ENCODE data around the gene FGF19.

Gene FGF19

DNA sequence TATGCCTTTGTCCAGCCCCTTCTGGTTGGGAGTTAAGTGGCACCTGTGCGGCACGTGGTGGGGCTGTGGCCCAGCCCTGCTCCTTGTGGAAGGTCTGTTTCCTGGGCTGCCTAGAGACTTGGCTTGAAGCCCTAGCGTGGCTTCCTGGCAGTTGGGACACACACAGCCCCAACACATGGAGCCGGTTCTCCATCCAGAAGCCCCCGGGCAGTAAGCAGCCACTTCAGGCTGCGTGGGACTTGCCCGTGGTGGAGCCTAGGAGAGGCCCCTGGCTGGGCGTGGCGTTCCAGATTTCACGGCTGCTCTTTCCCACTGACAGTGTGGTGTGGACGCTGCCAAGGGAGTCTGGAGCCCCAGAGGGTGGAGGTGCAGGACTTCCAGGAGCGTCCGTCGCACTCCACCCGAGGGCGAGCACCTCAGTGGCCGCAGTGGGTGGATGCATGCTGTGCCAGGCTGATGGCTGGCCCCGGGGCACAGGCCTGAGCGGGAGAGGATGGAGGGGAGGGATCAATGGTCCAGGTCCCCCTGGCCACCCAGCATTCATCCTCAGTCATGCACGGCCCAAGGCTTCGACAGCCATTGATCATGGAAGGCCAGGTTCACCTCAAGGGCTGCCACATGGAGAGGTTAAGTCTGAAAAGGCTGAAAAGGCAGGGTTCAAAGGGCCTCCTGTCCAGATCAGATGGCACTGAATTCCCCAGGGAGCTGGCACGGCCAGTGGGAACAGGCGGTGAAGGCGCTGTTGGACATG is 53.6 kb downstream of the FGF19 start:
- WGBS (ENCODE audit: insufficient coverage, insufficient read length): no CpG with 5 or more reads among the region's 24 CpGs
- no peak for DNase-seq (ENCODE audit: low read depth, low spot score)
- Histone ChIP-seq H3K27me3 (ENCODE audit: control insufficient read depth, insufficient read depth, low read length) (no peaks in the 10 kb centered on the region), H3K4me1 (ENCODE audit: control insufficient read depth, insufficient read depth, low read length) (no peaks in the 10 kb centered on the region), H3K27ac (ENCODE audit: low read length) (no peak overlapping the region), H3K9me3 (ENCODE audit: control insufficient read depth, insufficient read depth, low read length) (no peaks in the 10 kb centered on the region), H3K4me3 (ENCODE audit: low read length) (no peak overlapping the region), H3K36me3 (ENCODE audit: control insufficient read depth, insufficient read depth, low read length) (peaks cover 59% of the 10 kb centered on the region)

DNA sequence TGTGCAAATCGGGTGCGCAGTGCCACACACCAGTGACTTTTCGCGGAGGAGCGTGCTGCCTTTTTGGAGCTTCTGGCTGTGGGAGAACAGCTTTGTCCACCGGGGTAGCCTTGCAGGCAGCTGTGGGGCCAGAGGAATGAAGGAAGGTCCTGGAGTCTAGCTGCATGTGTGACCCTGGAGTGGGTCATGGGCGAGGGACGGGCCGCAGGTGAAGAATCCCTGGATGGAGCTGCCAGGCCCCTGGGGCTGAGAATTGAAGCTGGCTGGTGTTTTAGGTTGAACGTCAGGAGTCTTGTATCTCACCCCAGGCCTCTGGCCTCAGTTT is 54.3 kb downstream of the FGF19 start:
- Histone ChIP-seq H3K4me1 (ENCODE audit: control insufficient read depth, insufficient read depth, low read length) (no peaks in the 10 kb centered on the region), H3K4me3 (ENCODE audit: low read length) (no peak overlapping the region), H3K9me3 (ENCODE audit: control insufficient read depth, insufficient read depth, low read length) (no peaks in the 10 kb centered on the region), H3K27me3 (ENCODE audit: control insufficient read depth, insufficient read depth, low read length) (no peaks in the 10 kb centered on the region), H3K27ac (ENCODE audit: low read length) (no peak overlapping the region), H3K36me3 (ENCODE audit: control insufficient read depth, insufficient read depth, low read length) (peaks cover 65% of the 10 kb centered on the region)
- DNase-seq (ENCODE audit: low read depth, low spot score): no peak
- no CpG with 5 or more reads among the region's 10 CpGs for WGBS (ENCODE audit: insufficient coverage, insufficient read length)

DNA sequence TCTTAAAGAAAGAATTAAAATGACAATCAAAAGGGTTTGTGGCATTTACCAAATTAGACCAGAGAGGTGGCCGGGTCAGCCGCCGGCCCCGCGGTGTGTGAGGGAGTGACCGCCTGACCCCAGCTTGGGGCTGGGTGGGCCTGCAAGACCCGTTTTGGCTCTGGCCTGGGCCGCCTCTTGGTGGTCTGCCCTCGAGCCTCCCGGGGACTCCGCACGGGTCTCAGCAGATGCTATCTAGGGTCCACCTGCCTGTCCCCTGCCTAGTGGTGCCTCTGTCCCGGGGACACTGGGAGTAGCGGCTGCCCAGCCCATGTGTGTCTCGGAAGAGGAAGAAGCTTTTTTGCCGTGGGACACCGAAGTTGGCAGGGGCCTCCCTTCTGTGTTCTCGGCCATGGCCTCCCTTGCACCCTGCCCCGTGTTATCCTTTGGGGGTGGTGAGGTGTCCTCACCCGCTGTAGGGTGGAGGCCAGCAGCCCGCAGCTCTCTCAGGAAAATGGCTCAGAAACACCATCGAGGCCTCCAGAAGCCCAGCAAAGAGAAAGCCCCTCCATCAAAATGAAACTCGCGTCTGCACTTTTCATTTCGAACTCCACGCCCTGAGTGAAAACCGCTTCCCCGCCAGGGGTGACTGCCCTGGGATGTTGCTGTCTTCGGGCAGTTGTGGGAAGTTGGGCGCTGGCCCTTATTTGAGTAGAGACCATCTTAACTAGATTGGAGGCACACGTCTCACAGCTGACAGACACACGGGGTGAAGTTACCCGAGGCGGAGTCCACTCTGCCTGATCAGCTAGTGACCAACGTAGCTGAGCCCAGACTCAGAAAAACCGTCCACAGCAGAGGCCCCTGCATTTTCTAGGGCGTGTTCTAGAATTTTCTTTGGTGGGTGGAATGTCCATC is 54.9 kb downstream of the FGF19 start:
- Histone ChIP-seq H3K36me3 (ENCODE audit: control insufficient read depth, insufficient read depth, low read length) (peaks cover 65% of the 10 kb centered on the region), H3K9me3 (ENCODE audit: control insufficient read depth, insufficient read depth, low read length) (no peaks in the 10 kb centered on the region), H3K4me1 (ENCODE audit: control insufficient read depth, insufficient read depth, low read length) (0 out of 2 replicates have a peak, but pooled peaks cover 2% of the 10 kb centered on the region), H3K27ac (ENCODE audit: low read length) (no peak overlapping the region), H3K4me3 (ENCODE audit: low read length) (no peak overlapping the region), H3K27me3 (ENCODE audit: control insufficient read depth, insufficient read depth, low read length) (no peaks in the 10 kb centered on the region)
- DNase-seq (ENCODE audit: low read depth, low spot score): no peak
- WGBS (ENCODE audit: insufficient coverage, insufficient read length): no CpG with 5 or more reads among the region's 37 CpGs

All from iPS DF 6.9 (cell line).